D721Med (cell line): ENCODE results near the gene MR1.
A peak's percentile ranks its signal among the peaks of the same experiment; 100 is the strongest.

Experiments used
- DNase-seq: peaks from one replicate; pipeline ENCODE4 v3.0.0; 2011; ENCODE audit warnings: low spot score; ENCODE audit not compliant: insufficient read length
- FAIRE-seq: peaks from 2 replicates; lab custom pipeline; 2011; peaks lifted over from hg19 to GRCh38; lab: Jason Lieb, UNC
- TF ChIP-seq, protein P1 (sequence below): IDR thresholded peaks from 2 replicates; pipeline ENCODE4 v1.5.1; 2012; ENCODE audit warnings: mild to moderate bottlenecking, control low read depth; ENCODE audit not compliant: insufficient read depth; ENCODE audit errors: missing control alignments

Gene MR1

DNA sequence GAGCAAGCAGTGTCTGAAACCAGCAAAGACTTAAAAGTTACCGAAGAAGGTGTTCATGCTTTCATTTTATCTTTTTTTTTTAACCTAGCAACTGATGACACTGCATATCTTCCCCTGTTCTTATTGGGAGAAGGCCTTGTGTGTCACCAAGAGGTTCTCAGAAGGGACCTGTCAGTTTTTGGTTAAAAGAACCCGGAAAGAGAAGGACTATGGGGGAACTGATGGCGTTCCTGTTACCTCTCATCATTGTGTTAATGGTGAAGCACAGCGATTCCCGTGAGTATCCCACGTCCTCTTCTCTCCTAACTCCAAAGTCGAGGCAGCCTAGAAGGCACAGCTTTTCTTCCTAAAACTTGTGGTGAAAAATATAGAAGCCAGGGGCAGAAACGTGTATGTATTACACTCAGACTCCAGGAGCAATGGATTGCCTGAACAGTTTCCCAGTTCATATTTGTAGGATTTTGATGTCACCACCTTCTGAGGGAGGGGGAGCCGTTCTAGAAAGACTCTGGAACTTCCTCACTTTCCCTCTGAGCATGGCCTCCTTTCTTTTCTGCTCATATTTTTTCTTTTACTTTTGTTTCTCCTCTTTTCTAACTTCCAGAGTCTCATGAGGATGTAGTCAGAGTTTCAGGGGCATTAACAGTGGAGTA is at the start of gene MR1:
Gene MR1, plus strand, starts transcription at position 185 of the 653 bp plus-strand sequence. Its CDS starts 25 bp downstream, at position 210.
- DNase-seq (no peak), FAIRE-seq (no peak)
- TF ChIP-seq, protein P1, sequence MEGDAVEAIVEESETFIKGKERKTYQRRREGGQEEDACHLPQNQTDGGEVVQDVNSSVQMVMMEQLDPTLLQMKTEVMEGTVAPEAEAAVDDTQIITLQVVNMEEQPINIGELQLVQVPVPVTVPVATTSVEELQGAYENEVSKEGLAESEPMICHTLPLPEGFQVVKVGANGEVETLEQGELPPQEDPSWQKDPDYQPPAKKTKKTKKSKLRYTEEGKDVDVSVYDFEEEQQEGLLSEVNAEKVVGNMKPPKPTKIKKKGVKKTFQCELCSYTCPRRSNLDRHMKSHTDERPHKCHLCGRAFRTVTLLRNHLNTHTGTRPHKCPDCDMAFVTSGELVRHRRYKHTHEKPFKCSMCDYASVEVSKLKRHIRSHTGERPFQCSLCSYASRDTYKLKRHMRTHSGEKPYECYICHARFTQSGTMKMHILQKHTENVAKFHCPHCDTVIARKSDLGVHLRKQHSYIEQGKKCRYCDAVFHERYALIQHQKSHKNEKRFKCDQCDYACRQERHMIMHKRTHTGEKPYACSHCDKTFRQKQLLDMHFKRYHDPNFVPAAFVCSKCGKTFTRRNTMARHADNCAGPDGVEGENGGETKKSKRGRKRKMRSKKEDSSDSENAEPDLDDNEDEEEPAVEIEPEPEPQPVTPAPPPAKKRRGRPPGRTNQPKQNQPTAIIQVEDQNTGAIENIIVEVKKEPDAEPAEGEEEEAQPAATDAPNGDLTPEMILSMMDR, result no peak

DNA sequence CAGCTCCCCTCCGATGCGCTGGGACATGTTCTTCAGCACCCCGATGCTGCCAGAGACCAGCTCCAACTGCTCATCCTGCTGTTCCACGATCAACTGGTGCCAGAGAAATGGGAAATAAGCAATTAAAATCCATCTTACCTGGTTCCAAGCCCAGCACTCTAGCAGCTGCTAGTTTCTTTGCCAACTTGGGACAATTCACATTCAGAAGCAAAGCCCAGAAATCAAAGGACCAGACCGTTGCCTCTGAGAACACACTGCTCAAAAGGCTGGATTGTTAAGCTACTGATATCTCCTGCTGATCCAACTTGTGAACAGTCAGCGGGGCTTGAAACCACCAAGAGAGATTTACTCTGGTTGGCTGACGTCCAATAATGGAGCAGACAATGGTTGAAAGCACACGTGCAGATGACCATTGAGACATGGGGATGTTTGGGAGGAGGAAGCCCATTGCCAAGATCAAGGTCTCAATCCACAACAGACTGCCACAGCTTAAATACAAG is 45.5 kb upstream of the MR1 start:
- DNase-seq (no peak), FAIRE-seq (no peak)
- TF ChIP-seq, protein P1, result no peak

- DNase-seq (no peak), FAIRE-seq (peak; percentile 69)
- TF ChIP-seq, protein P1, result no peak
Measured at GRCh38 chr1:180994262-180994661, 39.5 kb upstream of the MR1 start.

DNA sequence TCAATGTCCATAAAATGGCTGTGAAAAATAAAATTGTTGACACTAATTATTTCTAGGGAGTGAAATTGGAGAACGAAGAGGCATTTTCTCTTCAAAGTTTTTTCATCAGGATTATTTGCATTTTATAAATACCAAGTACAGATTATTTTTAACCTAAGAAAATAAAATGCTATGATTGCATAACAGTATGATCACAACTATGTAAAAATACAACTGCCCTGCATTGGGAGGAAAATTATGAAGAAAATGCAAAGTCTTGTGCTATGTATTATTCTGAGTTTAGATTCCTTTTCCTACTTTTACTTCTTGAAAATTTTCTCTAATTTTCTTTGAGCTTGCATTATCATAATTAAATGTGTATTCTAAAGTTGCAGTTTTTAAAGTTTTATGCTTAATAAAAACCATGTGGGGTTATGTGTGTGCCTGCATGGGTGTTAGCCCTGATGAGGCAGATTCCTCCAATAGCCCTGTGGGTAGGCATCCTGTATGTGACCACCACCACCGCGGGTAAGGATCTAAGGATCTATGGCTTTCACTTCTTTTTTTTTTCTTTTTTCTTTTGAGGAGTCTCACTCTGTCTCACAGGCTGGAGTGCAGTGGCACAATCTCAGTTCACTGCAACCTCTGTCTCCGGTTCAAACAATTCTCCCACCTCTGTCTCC is 35.8 kb upstream of the MR1 start:
- FAIRE-seq (no peak), DNase-seq (no peak)
- TF ChIP-seq, protein P1, result no peak

- TF ChIP-seq, protein P1, result no peak
- FAIRE-seq, result no peak
- no peak for DNase-seq
Measured at GRCh38 chr1:181001091-181001780, 32.5 kb upstream of the MR1 start.

GRCh38 chr1:181002582-181003172 is 31.1 kb upstream of the MR1 start:
- TF ChIP-seq, protein P1, result no peak
- no peak for DNase-seq
- FAIRE-seq, result peak; percentile 69
